ENCODE data around the gene LRRC51. TPM values are rescaled to one million over a fixed set of nuclear protein-coding genes. Genes with fewer than 3 reads are reported as not detected.

LRRC51 gene
- total RNA-seq, 1 experiment from 2014 or later = 19.6 TPM

- intact Hi-C loops (cut with micrococcal nuclease; ENCODE audit: unreplicated experiment) = loop anchor here (1.0 kb wide), 5 partner anchors 9 to 302 kb away; partner anchors contain the start of genes LAMTOR1, LRRC51 and NUMA1
- H3K4me2 ChIP-seq = peak within 1 kb of the TSS; percentile 92
- 0 out of 2 replicates have a peak, but pooled peaks cover 4% of the 10 kb centered on the region for H3K79me2 ChIP-seq (ENCODE audit: low read depth)
- no peaks in the 10 kb centered on the region for H3K9me3 ChIP-seq (ENCODE audit: insufficient read depth, low read depth)
- BruUV-seq (replicated peaks) = no TSS peak
- no peak for TF ChIP-seq EZH2 (IDR thresholded peaks at IDR 0.05; ENCODE audit: low read depth)
- no peak for TF ChIP-seq CTCF (conservative IDR thresholded peaks at IDR 0.05)
- CTCF ChIA-PET = no interaction called here
- peaks cover 14% of the 10 kb centered on the region for H3K4me1 ChIP-seq (replicated peaks; ENCODE audit: insufficient read depth)
- DNase-seq = peak; percentile 97 to 99
- peaks cover 10% of the 10 kb centered on the region; the same call in 1 of the 2 replicates for H3F3A ChIP-seq (ENCODE audit: insufficient read depth, low read depth)
- peak within 1 kb of the TSS; percentile 70 for H3K27ac ChIP-seq
- POLR2A ChIA-PET (ENCODE audit: unreplicated experiment) = interaction anchor here (0.6 to 1.2 kb wide), 2 partner anchors 111 to 324 kb away, joined by 4 to 5 read pairs; no protein-coding TSS in a partner anchor
- H3K9me2 ChIP-seq (ENCODE audit: insufficient read depth) = no peaks in the 10 kb centered on the region
- peak within 1 kb of the TSS; percentile 56 for H3K4me3 ChIP-seq
- peak within 1 kb of the TSS; percentile 87 for H2AFZ ChIP-seq
- H3K36me3 ChIP-seq (ENCODE audit: low read depth) = no peaks in the 10 kb centered on the region
- no peaks in the 10 kb centered on the region for H3K27me3 ChIP-seq (ENCODE audit: insufficient read depth, low read depth)
- H4K20me1 ChIP-seq (ENCODE audit: insufficient read depth) = no peaks in the 10 kb centered on the region
Observed at GRCh38 chr11:72112143-72112977, 31.7 kb downstream of the LRRC51 start, which contains the start of gene ANAPC15. Gene ANAPC15 (minus strand): TSS chr11:72112695. CDS start chr11:72111276, 1,419 bp downstream.

- Histone ChIP-seq H3K9me2 (ENCODE audit: insufficient read depth) (no peaks in the 10 kb centered on the region), H3K4me3 (peak overlapping the region; percentile 56), H3K36me3 (ENCODE audit: low read depth) (no peaks in the 10 kb centered on the region), H3K9me3 (ENCODE audit: insufficient read depth, low read depth) (no peaks in the 10 kb centered on the region), H3F3A (ENCODE audit: insufficient read depth, low read depth) (peaks cover 10% of the 10 kb centered on the region; the same call in 1 of the 2 replicates), H3K4me2 (peak overlapping the region; percentile 88), H3K4me1 (replicated peaks; ENCODE audit: insufficient read depth) (peaks cover 14% of the 10 kb centered on the region), H2AFZ (peak overlapping the region; percentile 87), H3K27ac (peak overlapping the region; percentile 70), H3K79me2 (ENCODE audit: low read depth) (0 out of 2 replicates have a peak, but pooled peaks cover 4% of the 10 kb centered on the region), H3K27me3 (ENCODE audit: insufficient read depth, low read depth) (no peaks in the 10 kb centered on the region), H4K20me1 (ENCODE audit: insufficient read depth) (no peaks in the 10 kb centered on the region)
- TSS peak; percentile 99 for BruUV-seq (replicated peaks)
- no peak for TF ChIP-seq EZH2 (IDR thresholded peaks at IDR 0.05; ENCODE audit: low read depth)
- no peak for TF ChIP-seq CTCF (conservative IDR thresholded peaks at IDR 0.05)
- POLR2A ChIA-PET (ENCODE audit: unreplicated experiment) = interaction anchor here (0.5 to 1.2 kb wide), 3 partner anchors 78 to 529 kb away, joined by 3 to 6 read pairs (median 4); no protein-coding TSS in a partner anchor
- intact Hi-C loops (cut with micrococcal nuclease; ENCODE audit: unreplicated experiment) = loop anchor here (1.0 kb wide), 5 partner anchors 10 to 301 kb away; partner anchors contain the start of genes LAMTOR1, LRRC51 and NUMA1
- CTCF ChIA-PET = no interaction called here
- DNase-seq = no peak
Observed at GRCh38 chr11:72112978-72113808, 32.5 kb downstream of the LRRC51 start.

GRCh38 chr11:72114570-72114969, 33.9 kb downstream of the LRRC51 start:
- TF ChIP-seq EZH2 (IDR thresholded peaks at IDR 0.05; ENCODE audit: low read depth) = no peak
- TF ChIP-seq CTCF (conservative IDR thresholded peaks at IDR 0.05) = no peak
- no peaks in the 10 kb centered on the region for H3K9me2 ChIP-seq (ENCODE audit: insufficient read depth)
- H3K4me1 ChIP-seq (replicated peaks; ENCODE audit: insufficient read depth) = peaks cover 14% of the 10 kb centered on the region
- H3F3A ChIP-seq (ENCODE audit: insufficient read depth, low read depth) = peaks cover 10% of the 10 kb centered on the region; the same call in 1 of the 2 replicates
- H3K27me3 ChIP-seq (ENCODE audit: insufficient read depth, low read depth) = no peaks in the 10 kb centered on the region
- H4K20me1 ChIP-seq (ENCODE audit: insufficient read depth) = no peaks in the 10 kb centered on the region
- H2AFZ ChIP-seq = no peak overlapping the region
- no TSS peak for BruUV-seq (replicated peaks)
- ChIA-PET CTCF (no interaction called here), POLR2A (ENCODE audit: unreplicated experiment) (no interaction called here)
- no peak overlapping the region for H3K27ac ChIP-seq
- DNase-seq = no peak
- H3K36me3 ChIP-seq (ENCODE audit: low read depth) = no peaks in the 10 kb centered on the region
- intact Hi-C loops (cut with micrococcal nuclease; ENCODE audit: unreplicated experiment) = no loop called here
- H3K79me2 ChIP-seq (ENCODE audit: low read depth) = 0 out of 2 replicates have a peak, but pooled peaks cover 4% of the 10 kb centered on the region
- H3K9me3 ChIP-seq (ENCODE audit: insufficient read depth, low read depth) = no peaks in the 10 kb centered on the region
- H3K4me2 ChIP-seq = no peak overlapping the region
- no peak overlapping the region for H3K4me3 ChIP-seq

All from PC-9 (cell line).